Measurements from ENCODE around the gene SLC2A9.

SLC2A9 gene

GRCh38 chr4:9968472-9968871 lies 52.8 kb downstream of the SLC2A9 start:
- H2BK120ac ChIP-seq (ENCODE audit: insufficient read depth, low read length, poor library complexity), result no peak overlapping the region
- H3K4ac ChIP-seq (ENCODE audit: low read depth, low read length), result no peak overlapping the region
- H3K36me3 ChIP-seq (ENCODE audit: control insufficient read depth in 1 of 2, insufficient read depth in 2 of 2, low read length in 2 of 2), result no peaks in the 10 kb centered on the region
- H4K12ac ChIP-seq (ENCODE audit: low read depth, low read length), result no peak overlapping the region
- no peaks in the 10 kb centered on the region for H3K27me3 ChIP-seq (ENCODE audit: insufficient read depth, low read length)
- H3K18ac ChIP-seq (ENCODE audit: low read length), result no peak overlapping the region
- H3K79me2 ChIP-seq (ENCODE audit: control insufficient read depth, insufficient read depth, low read length, poor library complexity), result peaks cover 1% of the 10 kb centered on the region
- H3K14ac ChIP-seq (ENCODE audit: low read length), result no peak overlapping the region
- H3K27ac ChIP-seq (ENCODE audit: low read depth, low read length), result no peak overlapping the region
- peaks cover 6% of the 10 kb centered on the region for H3K79me1 ChIP-seq (ENCODE audit: low read length)
- no peak overlapping the region for H2AFZ ChIP-seq (ENCODE audit: insufficient read depth, low read length, poor library complexity)
- no peak overlapping the region for H2BK5ac ChIP-seq (ENCODE audit: low read depth, low read length, poor library complexity)
- no peak overlapping the region for H4K8ac ChIP-seq (ENCODE audit: low read depth, low read length)
- no peak overlapping the region for H3K4me2 ChIP-seq (ENCODE audit: low read length)
- H3K23ac ChIP-seq (ENCODE audit: low read length), result no peak overlapping the region
- no peak overlapping the region for H3K4me3 ChIP-seq (ENCODE audit: low read depth, low read length)
- DNase-seq, result no peak
- H4K91ac ChIP-seq (ENCODE audit: low read depth, low read length), result no peak overlapping the region
- no peak overlapping the region for H2AK5ac ChIP-seq (ENCODE audit: low read length)
- no peak overlapping the region for H2BK12ac ChIP-seq (ENCODE audit: low read length)
- no peak overlapping the region for H3K9ac ChIP-seq (ENCODE audit: low read length)
- H3K4me1 ChIP-seq (ENCODE audit: control insufficient read depth in 1 of 2, insufficient read depth in 2 of 2, low read length in 2 of 2), result peaks cover 6 to 7% of the 10 kb centered on the region in 2 experiments
- peaks cover 4% of the 10 kb centered on the region for H3K9me3 ChIP-seq (ENCODE audit: insufficient read depth, low read depth, low read length)

- Histone ChIP-seq H3K14ac (ENCODE audit: low read length) (no peak overlapping the region), H3K9me3 (ENCODE audit: insufficient read depth, low read depth, low read length) (peaks cover 2% of the 10 kb centered on the region), H3K27ac (ENCODE audit: low read depth, low read length) (no peak overlapping the region), H2BK12ac (ENCODE audit: low read length) (no peak overlapping the region), H2BK5ac (ENCODE audit: low read depth, low read length, poor library complexity) (no peak overlapping the region), H3K36me3 (ENCODE audit: control insufficient read depth in 1 of 2, insufficient read depth in 2 of 2, low read length in 2 of 2) (no peaks in the 10 kb centered on the region), H3K79me2 (ENCODE audit: control insufficient read depth, insufficient read depth, low read length, poor library complexity) (no peaks in the 10 kb centered on the region), H2AFZ (ENCODE audit: insufficient read depth, low read length, poor library complexity) (no peak overlapping the region), H3K4me1 (ENCODE audit: control insufficient read depth in 1 of 2, insufficient read depth in 2 of 2, low read length in 2 of 2) (peaks cover under 1% of the 10 kb centered on the region in 2 experiments), H2BK120ac (ENCODE audit: insufficient read depth, low read length, poor library complexity) (no peak overlapping the region), H3K4me3 (ENCODE audit: low read depth, low read length) (no peak overlapping the region), H3K4me2 (ENCODE audit: low read length) (no peak overlapping the region), H2AK5ac (ENCODE audit: low read length) (no peak overlapping the region), H3K27me3 (ENCODE audit: insufficient read depth, low read length) (no peaks in the 10 kb centered on the region), H3K18ac (ENCODE audit: low read length) (no peak overlapping the region), H4K91ac (ENCODE audit: low read depth, low read length) (no peak overlapping the region), H3K79me1 (ENCODE audit: low read length) (peaks cover under 1% of the 10 kb centered on the region), H4K8ac (ENCODE audit: low read depth, low read length) (no peak overlapping the region), H3K4ac (ENCODE audit: low read depth, low read length) (no peak overlapping the region), H4K12ac (ENCODE audit: low read depth, low read length) (no peak overlapping the region), H3K9ac (ENCODE audit: low read length) (no peak overlapping the region), H3K23ac (ENCODE audit: low read length) (no peak overlapping the region)
- no CpG with 5 or more reads among the region's 7 CpGs for WGBS (ENCODE audit: extremely low coverage, insufficient coverage, insufficient read length)
- no peak for DNase-seq
Measured at GRCh38 chr4:9964879-9965278, 56.4 kb downstream of the SLC2A9 start.

- no peak overlapping the region for H2AFZ ChIP-seq (ENCODE audit: insufficient read depth, low read length, poor library complexity)
- no peaks in the 10 kb centered on the region for H3K79me1 ChIP-seq (ENCODE audit: low read length)
- no peak for DNase-seq
- H4K12ac ChIP-seq (ENCODE audit: low read depth, low read length), result no peak overlapping the region
- no CpG with 5 or more reads among the region's 5 CpGs for WGBS (ENCODE audit: extremely low coverage, insufficient coverage, insufficient read length)
- no peak overlapping the region for H2BK5ac ChIP-seq (ENCODE audit: low read depth, low read length, poor library complexity)
- no peak overlapping the region for H3K9ac ChIP-seq (ENCODE audit: low read length)
- no peak overlapping the region for H2BK12ac ChIP-seq (ENCODE audit: low read length)
- no peak overlapping the region for H2BK120ac ChIP-seq (ENCODE audit: insufficient read depth, low read length, poor library complexity)
- H3K23ac ChIP-seq (ENCODE audit: low read length), result no peak overlapping the region
- no peak overlapping the region for H3K27ac ChIP-seq (ENCODE audit: low read depth, low read length)
- H3K4me1 ChIP-seq (ENCODE audit: control insufficient read depth in 1 of 2, insufficient read depth in 2 of 2, low read length in 2 of 2), result no peaks in the 10 kb centered on the region
- peaks cover 2% of the 10 kb centered on the region for H3K9me3 ChIP-seq (ENCODE audit: insufficient read depth, low read depth, low read length)
- H3K18ac ChIP-seq (ENCODE audit: low read length), result no peak overlapping the region
- H3K27me3 ChIP-seq (ENCODE audit: insufficient read depth, low read length), result no peaks in the 10 kb centered on the region
- no peak overlapping the region for H3K4me3 ChIP-seq (ENCODE audit: low read depth, low read length)
- no peaks in the 10 kb centered on the region for H3K36me3 ChIP-seq (ENCODE audit: control insufficient read depth in 1 of 2, insufficient read depth in 2 of 2, low read length in 2 of 2)
- H3K4me2 ChIP-seq (ENCODE audit: low read length), result no peak overlapping the region
- H3K4ac ChIP-seq (ENCODE audit: low read depth, low read length), result no peak overlapping the region
- no peak overlapping the region for H2AK5ac ChIP-seq (ENCODE audit: low read length)
- H4K91ac ChIP-seq (ENCODE audit: low read depth, low read length), result no peak overlapping the region
- no peak overlapping the region for H3K14ac ChIP-seq (ENCODE audit: low read length)
- no peaks in the 10 kb centered on the region for H3K79me2 ChIP-seq (ENCODE audit: control insufficient read depth, insufficient read depth, low read length, poor library complexity)
- H4K8ac ChIP-seq (ENCODE audit: low read depth, low read length), result no peak overlapping the region
Measured at GRCh38 chr4:9963328-9963727, 58.0 kb downstream of the SLC2A9 start.

- no peak overlapping the region for H2BK5ac ChIP-seq (ENCODE audit: low read depth, low read length, poor library complexity)
- no peak overlapping the region for H3K18ac ChIP-seq (ENCODE audit: low read length)
- H2BK120ac ChIP-seq (ENCODE audit: insufficient read depth, low read length, poor library complexity), result no peak overlapping the region
- no peak overlapping the region for H3K14ac ChIP-seq (ENCODE audit: low read length)
- no peak overlapping the region for H4K8ac ChIP-seq (ENCODE audit: low read depth, low read length)
- H3K4ac ChIP-seq (ENCODE audit: low read depth, low read length), result no peak overlapping the region
- no peaks in the 10 kb centered on the region for H3K36me3 ChIP-seq (ENCODE audit: control insufficient read depth in 1 of 2, insufficient read depth in 2 of 2, low read length in 2 of 2)
- DNase-seq, result no peak
- no peaks in the 10 kb centered on the region for H3K4me1 ChIP-seq (ENCODE audit: control insufficient read depth in 1 of 2, insufficient read depth in 2 of 2, low read length in 2 of 2)
- H4K12ac ChIP-seq (ENCODE audit: low read depth, low read length), result no peak overlapping the region
- H3K9ac ChIP-seq (ENCODE audit: low read length), result no peak overlapping the region
- no peak overlapping the region for H3K27ac ChIP-seq (ENCODE audit: low read depth, low read length)
- H2BK12ac ChIP-seq (ENCODE audit: low read length), result no peak overlapping the region
- H3K79me1 ChIP-seq (ENCODE audit: low read length), result no peaks in the 10 kb centered on the region
- H3K9me3 ChIP-seq (ENCODE audit: insufficient read depth, low read depth, low read length), result peaks cover 2% of the 10 kb centered on the region
- no peaks in the 10 kb centered on the region for H3K79me2 ChIP-seq (ENCODE audit: control insufficient read depth, insufficient read depth, low read length, poor library complexity)
- no peak overlapping the region for H3K4me3 ChIP-seq (ENCODE audit: low read depth, low read length)
- H4K91ac ChIP-seq (ENCODE audit: low read depth, low read length), result no peak overlapping the region
- no peak overlapping the region for H2AFZ ChIP-seq (ENCODE audit: insufficient read depth, low read length, poor library complexity)
- H3K27me3 ChIP-seq (ENCODE audit: insufficient read depth, low read length), result no peaks in the 10 kb centered on the region
- H3K23ac ChIP-seq (ENCODE audit: low read length), result no peak overlapping the region
- no peak overlapping the region for H2AK5ac ChIP-seq (ENCODE audit: low read length)
- WGBS (ENCODE audit: extremely low coverage, insufficient coverage, insufficient read length), result no CpG with 5 or more reads among the region's 5 CpGs
- H3K4me2 ChIP-seq (ENCODE audit: low read length), result no peak overlapping the region
Measured at GRCh38 chr4:9962611-9963314, 58.5 kb downstream of the SLC2A9 start.
